Natural killer cell (primary cell): Measurements from ENCODE around the gene GBP3. TPM values are rescaled to one million over a fixed set of nuclear protein-coding genes. Genes with fewer than 3 reads are reported as not detected.

Experiments
- ATAC-seq, 3 donors: fragments of 150-1000 bp in 2 of 3; fragments of 200-7000 bp in 1 of 3; cut with Tn5 transposase; 1 replicate in 1 of 3; 2 replicates in 2 of 3; pipeline ENCODE4 v1.10.0; 2021; ENCODE audit warnings: mild to moderate bottlenecking in 2 of 3, moderate library complexity in 2 of 3
- DNase-seq, 2 donors: peaks; one replicate each; pipeline versions ENCODE4 v3.0.0 to v3.0.0-alpha.2; 2013 to 2021; ENCODE audit warnings: mixed read lengths in 1 of 2
- H3K27ac ChIP-seq: one replicate; pipeline ENCODE4 v1.5.1; 2013; ENCODE audit warnings: mild to moderate bottlenecking, low read length
- H3K27me3 ChIP-seq: one replicate; pipeline ENCODE4 v1.6.1; 2013; ENCODE audit warnings: low read length; ENCODE audit not compliant: control insufficient read depth, insufficient read depth
- H3K36me3 ChIP-seq: one replicate; pipeline ENCODE4 v1.6.1; 2013; ENCODE audit warnings: low read length; ENCODE audit not compliant: control insufficient read depth, insufficient read depth
- H3K4me1 ChIP-seq: one replicate; pipeline ENCODE4 v1.6.1; 2013; ENCODE audit warnings: low read length; ENCODE audit not compliant: control insufficient read depth, insufficient read depth
- H3K4me3 ChIP-seq: one replicate; pipeline ENCODE4 v1.5.1; 2013; ENCODE audit warnings: low read length
- H3K9me3 ChIP-seq: one replicate; pipeline ENCODE4 v1.6.1; 2013; ENCODE audit warnings: low read length; ENCODE audit not compliant: control insufficient read depth, insufficient read depth
- H3K27ac Mint-ChIP-seq, 2 donors: one replicate each; pipeline ENCODE4 v1.8.0; 2022; ENCODE audit warnings: mild to moderate bottlenecking in 2 of 2, mixed read lengths in 2 of 2, moderate library complexity in 1 of 2
- H3K27me3 Mint-ChIP-seq, 2 donors: one replicate each; pipeline ENCODE4 v1.8.0; 2022; ENCODE audit warnings: low read depth in 2 of 2, mixed read lengths in 2 of 2
- H3K36me3 Mint-ChIP-seq: one replicate; pipeline ENCODE4 v1.8.0; 2022; ENCODE audit warnings: mixed read lengths
- H3K4me1 Mint-ChIP-seq, 2 donors: one replicate each; pipeline ENCODE4 v1.8.0; 2022; ENCODE audit warnings: mixed read lengths in 2 of 2
- H3K4me3 Mint-ChIP-seq: one replicate; pipeline ENCODE4 v1.8.0; 2022; ENCODE audit warnings: mild to moderate bottlenecking, moderate library complexity, mixed read lengths
- H3K9me3 Mint-ChIP-seq, 2 donors: one replicate each; pipeline ENCODE4 v1.8.0; 2022; ENCODE audit warnings: mixed read lengths in 2 of 2
- CTCF ChIP-seq: fragments of 200-600 bp; IDR thresholded peaks from one replicate; pipeline ENCODE4 v1.8.0; 2022; ENCODE audit warnings: antibody characterized with exemption
- WGBS: methylation state at CpG from one replicate; pipeline ENCODE4 v1.1.7; 2013; ENCODE audit warnings: missing lambda C conversion rate; ENCODE audit not compliant: insufficient coverage; 5-methylcytosine and 5-hydroxymethylcytosine counted together
- intact Hi-C: fragments of 100-400 bp; cut with micrococcal nuclease; formaldehyde crosslinking; loops from one replicate; pipeline ENCODE4 v1.14.2; 2022
- total RNA-seq, 4 donors: library from RNA; stranded (reverse); fragments of 120-200 nt in 1 of 4; gene quantifications; one replicate each; pipeline versions ENCODE4 v1.2.3 to v1.2.4, GENCODE V29; 2013 to 2022

The GBP3 gene
- total RNA-seq, 3 donors from 2014 or later (not counting 1 experiment from before 2014, with no cell fraction given): 36.1 to 52.5 (median 49.0) TPM

- H3K27me3 Mint-ChIP-seq: no peaks in the 10 kb centered on the region
- intact Hi-C loops: no loop called here
- TF ChIP-seq CTCF: no peak
- Histone ChIP-seq H3K27me3 (no peaks in the 10 kb centered on the region), H3K9me3 (no peaks in the 10 kb centered on the region), H3K4me1 (peaks cover 11% of the 10 kb centered on the region), H3K36me3 (peaks cover 28% of the 10 kb centered on the region), H3K27ac (no peak overlapping the region), H3K4me3 (no peak overlapping the region)
- peaks cover 50 to 57% of the 10 kb centered on the region in 2 donors for H3K4me1 Mint-ChIP-seq
- peak overlapping the region; percentile 98 for H3K4me3 Mint-ChIP-seq
- ATAC-seq (no peak), DNase-seq (no peak)
- H3K36me3 Mint-ChIP-seq: peaks cover 29% of the 10 kb centered on the region
- H3K27ac Mint-ChIP-seq: peak overlapping the region; percentile 33 to 95
- WGBS: 100% methylated on average over 2 of the region's 3 CpGs
- H3K9me3 Mint-ChIP-seq: no peaks in the 10 kb centered on the region
These were observed 40.4 kb upstream of the GBP3 start for GRCh38 chr1:89063094-89063493.

GRCh38 chr1:89060091-89060490 lies 37.4 kb upstream of the GBP3 start:
- Mint-ChIP-seq H3K27me3 (no peaks in the 10 kb centered on the region), H3K4me3 (peak overlapping the region; percentile 74), H3K36me3 (peaks cover 43% of the 10 kb centered on the region), H3K9me3 (no peaks in the 10 kb centered on the region), H3K4me1 (peaks cover 47 to 51% of the 10 kb centered on the region in 2 donors), H3K27ac (peak overlapping the region; percentile 56 to 62)
- Histone ChIP-seq H3K36me3 (peaks cover 58% of the 10 kb centered on the region), H3K4me3 (no peak overlapping the region), H3K27ac (no peak overlapping the region), H3K4me1 (peaks cover 7% of the 10 kb centered on the region), H3K9me3 (no peaks in the 10 kb centered on the region), H3K27me3 (no peaks in the 10 kb centered on the region)
- no peak for TF ChIP-seq CTCF
- DNase-seq (no peak), ATAC-seq (no peak)
- intact Hi-C loops: no loop called here
- 96% methylated on average over 4 of the region's 5 CpGs for WGBS

GRCh38 chr1:89051955-89052312 lies 29.3 kb upstream of the GBP3 start:
- peaks cover 65% of the 10 kb centered on the region for H3K36me3 ChIP-seq
- Mint-ChIP-seq H3K36me3 (peaks cover 33% of the 10 kb centered on the region), H3K27ac (no peak overlapping the region), H3K27me3 (no peaks in the 10 kb centered on the region), H3K4me1 (peaks cover 0 to 7% of the 10 kb centered on the region in 2 donors), H3K9me3 (no peaks in the 10 kb centered on the region), H3K4me3 (no peak overlapping the region)
- intact Hi-C loops: no loop called here
- H3K4me1 ChIP-seq: no peaks in the 10 kb centered on the region
- WGBS: no CpG with 5 or more reads among the region's 1 CpG
- no peaks in the 10 kb centered on the region for H3K27me3 ChIP-seq
- no peaks in the 10 kb centered on the region for H3K9me3 ChIP-seq
- no peak overlapping the region for H3K27ac ChIP-seq
- no peak overlapping the region for H3K4me3 ChIP-seq
- DNase-seq: no peak
- no peak for ATAC-seq
- TF ChIP-seq CTCF: no peak

- H3K36me3 ChIP-seq: peaks cover 60% of the 10 kb centered on the region
- no peak overlapping the region for H3K4me3 Mint-ChIP-seq
- no peak overlapping the region for H3K27ac Mint-ChIP-seq
These were observed 28.8 kb upstream of the GBP3 start for GRCh38 chr1:89051300-89051954.

More at GRCh38 chr1:89051300-89051954, 28.8 kb upstream of the GBP3 start:
- no peaks in the 10 kb centered on the region for H3K27me3 Mint-ChIP-seq
- H3K9me3 Mint-ChIP-seq: no peaks in the 10 kb centered on the region
- WGBS: 100% methylated on average over 6 of the region's 9 CpGs
- no peak overlapping the region for H3K27ac ChIP-seq
- no peaks in the 10 kb centered on the region for H3K27me3 ChIP-seq
- H3K9me3 ChIP-seq: no peaks in the 10 kb centered on the region
- intact Hi-C loops: no loop called here
- H3K36me3 Mint-ChIP-seq: peaks cover 29% of the 10 kb centered on the region
- ATAC-seq (no peak), DNase-seq (no peak)
- no peak for TF ChIP-seq CTCF
- no peak overlapping the region for H3K4me3 ChIP-seq
- H3K4me1 ChIP-seq: no peaks in the 10 kb centered on the region
- peaks cover 0 to 7% of the 10 kb centered on the region in 2 donors for H3K4me1 Mint-ChIP-seq
